Lower lobe of right lung (tissue), 2 donors: Measurements from ENCODE around the gene PLXNA2. TPM values are rescaled to one million over a fixed set of nuclear protein-coding genes. Genes with fewer than 3 reads are reported as not detected.

ENCODE experiments used
- ATAC-seq, 2 donors: fragments of 200-7000 bp; cut with Tn5 transposase; one replicate each; pipeline ENCODE4 v1.9.1; 2020 to 2022; ENCODE audit warnings: mild to moderate bottlenecking in 2 of 2, moderate library complexity in 2 of 2
- DNase-seq: peaks from one replicate; pipeline ENCODE4 v3.0.0-alpha.2; 2020
- H3K27ac ChIP-seq: fragments of 200-600 bp; one replicate; pipeline ENCODE4 v1.8.0; 2022
- H3K27me3 ChIP-seq: fragments of 200-600 bp; one replicate; pipeline ENCODE4 v1.8.0; 2022; ENCODE audit warnings: low read depth
- H3K36me3 ChIP-seq: fragments of 200-600 bp; one replicate; pipeline ENCODE4 v1.8.0; 2022; ENCODE audit warnings: mild to moderate bottlenecking
- H3K4me1 ChIP-seq: fragments of 200-600 bp; one replicate; pipeline ENCODE4 v1.8.0; 2022
- H3K4me3 ChIP-seq: fragments of 200-600 bp; one replicate; pipeline ENCODE4 v1.8.0; 2022; ENCODE audit warnings: mild to moderate bottlenecking
- H3K9me3 ChIP-seq: fragments of 200-600 bp; one replicate; pipeline ENCODE4 v1.8.0; 2022
- intact Hi-C: fragments of 100-400 bp; cut with DNase I; formaldehyde crosslinking; loops from one replicate; pipeline ENCODE4 v1.11.0; 2022
- total RNA-seq: library from RNA; stranded (reverse); fragmentation: NEBNext Ultra II Directional; extraction: Animal tissue kit (Norgen Biotek cat#: 25700); gene quantifications from one replicate; pipeline ENCODE4 v1.2.1, GENCODE V29; 2021
- TF ChIP-seq, protein P1 (sequence below): fragments of 200-600 bp; IDR thresholded peaks from one replicate; pipeline ENCODE4 v1.8.0; 2022; ENCODE audit warnings: antibody characterized with exemption, mild to moderate bottlenecking
- donor health status: DM: no; HTN: yes; CAD: no; lungs with severe emphysema.

PLXNA2 gene
- total RNA-seq, 1 donor from 2014 or later: 83.9 TPM

DNA sequence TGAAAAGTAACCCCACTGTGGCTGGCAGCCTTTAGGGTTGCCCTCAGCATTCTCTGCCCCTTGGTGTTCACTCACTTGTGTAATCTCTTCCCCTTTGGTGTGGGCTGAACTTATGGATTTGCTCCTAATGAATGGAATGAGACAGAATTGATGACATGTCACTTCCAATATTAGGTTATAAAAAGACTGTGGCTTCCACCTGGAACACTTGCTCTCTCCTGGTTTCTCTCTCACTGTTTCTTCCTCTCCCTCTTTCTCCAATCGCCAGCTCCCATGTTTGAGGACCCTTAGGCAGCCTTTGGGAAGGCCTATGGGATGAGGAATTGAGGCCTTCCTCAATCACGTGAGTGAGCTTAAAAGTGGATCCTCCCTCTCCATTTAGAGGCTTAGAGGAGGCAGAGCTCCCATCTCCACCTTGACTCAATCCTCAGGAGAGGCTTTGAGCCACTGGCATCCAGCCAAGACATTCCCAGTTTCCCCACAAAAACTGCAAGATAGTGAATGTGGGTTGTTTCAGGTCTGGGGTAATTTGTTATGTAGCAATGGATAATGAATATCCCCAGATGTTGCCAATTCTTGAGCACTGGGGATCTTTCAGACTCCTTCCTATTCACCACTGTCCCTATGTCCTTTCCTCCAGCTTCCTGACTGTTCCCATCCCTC is 237.8 kb downstream of the PLXNA2 start:
- TF ChIP-seq, protein P1, sequence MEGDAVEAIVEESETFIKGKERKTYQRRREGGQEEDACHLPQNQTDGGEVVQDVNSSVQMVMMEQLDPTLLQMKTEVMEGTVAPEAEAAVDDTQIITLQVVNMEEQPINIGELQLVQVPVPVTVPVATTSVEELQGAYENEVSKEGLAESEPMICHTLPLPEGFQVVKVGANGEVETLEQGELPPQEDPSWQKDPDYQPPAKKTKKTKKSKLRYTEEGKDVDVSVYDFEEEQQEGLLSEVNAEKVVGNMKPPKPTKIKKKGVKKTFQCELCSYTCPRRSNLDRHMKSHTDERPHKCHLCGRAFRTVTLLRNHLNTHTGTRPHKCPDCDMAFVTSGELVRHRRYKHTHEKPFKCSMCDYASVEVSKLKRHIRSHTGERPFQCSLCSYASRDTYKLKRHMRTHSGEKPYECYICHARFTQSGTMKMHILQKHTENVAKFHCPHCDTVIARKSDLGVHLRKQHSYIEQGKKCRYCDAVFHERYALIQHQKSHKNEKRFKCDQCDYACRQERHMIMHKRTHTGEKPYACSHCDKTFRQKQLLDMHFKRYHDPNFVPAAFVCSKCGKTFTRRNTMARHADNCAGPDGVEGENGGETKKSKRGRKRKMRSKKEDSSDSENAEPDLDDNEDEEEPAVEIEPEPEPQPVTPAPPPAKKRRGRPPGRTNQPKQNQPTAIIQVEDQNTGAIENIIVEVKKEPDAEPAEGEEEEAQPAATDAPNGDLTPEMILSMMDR: no peak
- intact Hi-C loops: no loop called here
- ATAC-seq: no peak

GRCh38 chr1:208004851-208005250 is 239.3 kb downstream of the PLXNA2 start:
- Histone ChIP-seq H3K27me3 (no peaks in the 10 kb centered on the region), H3K4me1 (no peaks in the 10 kb centered on the region), H3K9me3 (no peaks in the 10 kb centered on the region), H3K4me3 (no peak overlapping the region), H3K36me3 (no peaks in the 10 kb centered on the region), H3K27ac (no peak overlapping the region)
- TF ChIP-seq, protein P1: no peak
- ATAC-seq: no peak
- no peak for DNase-seq
- intact Hi-C loops: no loop called here

More for the DNA sequence above, 237.8 kb downstream of the PLXNA2 start:
- Histone ChIP-seq H3K27me3 (no peaks in the 10 kb centered on the region), H3K27ac (no peak overlapping the region), H3K36me3 (no peaks in the 10 kb centered on the region), H3K4me3 (no peak overlapping the region), H3K9me3 (no peaks in the 10 kb centered on the region), H3K4me1 (no peaks in the 10 kb centered on the region)
- no peak for DNase-seq

DNA sequence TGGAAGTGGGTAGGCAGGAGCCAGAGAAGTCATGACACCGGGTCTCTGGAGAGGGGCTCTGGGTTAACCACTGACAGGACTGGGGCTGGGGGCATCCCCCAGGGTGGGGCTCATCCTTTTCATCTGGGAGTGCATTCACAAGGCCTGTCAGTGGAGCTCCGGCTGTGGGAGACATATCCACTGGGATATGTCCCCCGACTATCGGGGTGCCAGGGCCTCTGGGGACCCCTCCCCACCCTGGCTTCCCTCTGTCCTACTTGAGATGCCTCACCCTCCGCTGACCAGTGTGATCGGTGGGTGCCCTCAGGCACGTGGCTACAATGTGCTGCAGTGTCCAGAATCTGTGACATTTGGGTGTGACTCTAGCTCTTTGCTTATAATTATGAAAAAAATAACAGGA is 240.9 kb downstream of the PLXNA2 start:
- Histone ChIP-seq H3K27me3 (no peaks in the 10 kb centered on the region), H3K36me3 (no peaks in the 10 kb centered on the region), H3K4me3 (no peak overlapping the region), H3K4me1 (no peaks in the 10 kb centered on the region), H3K27ac (no peak overlapping the region), H3K9me3 (no peaks in the 10 kb centered on the region)
- DNase-seq: no peak
- intact Hi-C loops: no loop called here
- no peak for ATAC-seq
- TF ChIP-seq, protein P1: no peak

- no peak overlapping the region for H3K27ac ChIP-seq
- H3K36me3 ChIP-seq: no peaks in the 10 kb centered on the region
- no peaks in the 10 kb centered on the region for H3K27me3 ChIP-seq
- no peak for DNase-seq
- H3K4me3 ChIP-seq: no peak overlapping the region
- intact Hi-C loops: no loop called here
- no peaks in the 10 kb centered on the region for H3K4me1 ChIP-seq
- ATAC-seq: no peak
- TF ChIP-seq, protein P1: no peak
- no peaks in the 10 kb centered on the region for H3K9me3 ChIP-seq
These were observed 241.5 kb downstream of the PLXNA2 start for GRCh38 chr1:208002672-208003071.

GRCh38 chr1:208002078-208002477 is 242.1 kb downstream of the PLXNA2 start:
- DNase-seq (no peak), ATAC-seq (no peak)
- no peaks in the 10 kb centered on the region for H3K36me3 ChIP-seq
- H3K9me3 ChIP-seq: no peaks in the 10 kb centered on the region
- no peaks in the 10 kb centered on the region for H3K4me1 ChIP-seq
- no peak overlapping the region for H3K27ac ChIP-seq
- no peak overlapping the region for H3K4me3 ChIP-seq
- H3K27me3 ChIP-seq: no peaks in the 10 kb centered on the region
- intact Hi-C loops: no loop called here
- TF ChIP-seq, protein P1: no peak
